GM12878 (cell line): Measurements from ENCODE around the gene EHMT2. TPM values are rescaled to one million over a fixed set of nuclear protein-coding genes. Genes with fewer than 3 reads are reported as not detected.

Source experiments
- BCL11A ChIP-seq: IDR thresholded peaks from 2 replicates; pipeline ENCODE4 v1.6.1; 2011; ENCODE audit warnings: low read depth, low read length
- BRCA1 ChIP-seq: IDR thresholded peaks from 2 replicates; pipeline ENCODE4 v1.6.1; 2011; ENCODE audit warnings: low read depth, low read length, improper control_type of control experiment
- CBX5 ChIP-seq: sonication (generic); IDR thresholded peaks from 2 replicates; pipeline ENCODE4 v1.6.1; 2016; ENCODE audit warnings: low read depth, moderate library complexity, mild to moderate bottlenecking, inconsistent platforms
- DPF2 ChIP-seq: fragments of 450-650 bp; IDR thresholded peaks from 2 replicates; pipeline ENCODE4 v1.6.1; 2017; ENCODE audit warnings: mild to moderate bottlenecking
- FOXK2 ChIP-seq: fragments of 450-650 bp; IDR thresholded peaks from 2 replicates; pipeline ENCODE4 v1.6.1; 2017; ENCODE audit warnings: mild to moderate bottlenecking, moderate library complexity
- HSF1 ChIP-seq: fragments of 150-350 bp; IDR thresholded peaks from 2 replicates; pipeline ENCODE4 v1.6.1; 2014; ENCODE audit warnings: mild to moderate bottlenecking, low read depth, low read length
- IKZF1 ChIP-seq: fragments of 450-650 bp; conservative IDR thresholded peaks from 2 replicates; pipeline ENCODE4 v1.6.1; 2017; ENCODE audit warnings: antibody characterized with exemption, mild to moderate bottlenecking
- IRF4 ChIP-seq: IDR thresholded peaks from 2 replicates; pipeline ENCODE4 v1.6.1; 2011; ENCODE audit warnings: low read depth, low read length
- JUNB ChIP-seq: IDR thresholded peaks from 2 replicates; pipeline ENCODE4 v1.6.1; 2016; ENCODE audit warnings: antibody characterized with exemption, mild to moderate bottlenecking
- KDM1A ChIP-seq: fragments of 200-600 bp; sonication (generic); IDR thresholded peaks from 2 replicates; pipeline ENCODE4 v1.6.1; 2016; ENCODE audit warnings: borderline replicate concordance
- NFIC ChIP-seq: IDR thresholded peaks from 2 replicates; pipeline ENCODE4 v1.6.1; 2012; ENCODE audit warnings: low read depth, mild to moderate bottlenecking, inconsistent platforms, low read length, moderate library complexity
- PAX5 ChIP-seq: IDR thresholded peaks from 2 replicates; pipeline ENCODE4 v1.6.1; 2011; ENCODE audit warnings: low read depth, low read length, borderline replicate concordance
- PAX8 ChIP-seq: fragments of 450-650 bp; IDR thresholded peaks from 2 replicates; pipeline ENCODE4 v1.6.1; 2017; ENCODE audit warnings: mild to moderate bottlenecking, moderate library complexity
- PBX3 ChIP-seq: IDR thresholded peaks from 2 replicates; pipeline ENCODE4 v1.6.1; 2011; ENCODE audit warnings: mild to moderate bottlenecking, low read depth, low read length, moderate library complexity; ENCODE audit not compliant: insufficient replicate concordance
- RAD21 ChIP-seq: IDR thresholded peaks from 2 replicates; pipeline ENCODE4 v1.6.1; 2011; ENCODE audit warnings: mild to moderate bottlenecking, low read depth, low read length, moderate library complexity; ENCODE audit not compliant: insufficient read depth
- SIX5 ChIP-seq: IDR thresholded peaks from 2 replicates; pipeline ENCODE4 v1.6.1; 2011; ENCODE audit warnings: mild to moderate bottlenecking, low read depth, low read length, moderate library complexity; ENCODE audit not compliant: severe bottlenecking
- SMAD5 ChIP-seq: IDR thresholded peaks from 2 replicates; pipeline ENCODE4 v1.6.1; 2016; ENCODE audit warnings: antibody characterized with exemption, low read depth
- SP1 ChIP-seq: IDR thresholded peaks from one replicate; pipeline ENCODE4 v1.6.1; 2011; ENCODE audit warnings: low read depth, low read length
- SPI1 ChIP-seq: IDR thresholded peaks from 2 replicates; pipeline ENCODE4 v1.6.1; 2011; ENCODE audit warnings: low read depth, mild to moderate bottlenecking, low read length, moderate library complexity, borderline replicate concordance; ENCODE audit not compliant: insufficient read depth
- SREBF2 ChIP-seq: IDR thresholded peaks from 2 replicates; pipeline ENCODE4 v1.6.1; 2012; ENCODE audit warnings: mild to moderate bottlenecking, low read length
- STAT3 ChIP-seq: IDR thresholded peaks from 2 replicates; pipeline ENCODE4 v1.6.1; 2011; ENCODE audit warnings: low read depth, low read length, improper control_type of control experiment
- TBL1XR1 ChIP-seq: IDR thresholded peaks from 2 replicates; pipeline ENCODE4 v1.6.1; 2012; ENCODE audit warnings: low read depth, low read length, improper control_type of control experiment
- TCF12 ChIP-seq: IDR thresholded peaks from 2 replicates; pipeline ENCODE4 v1.6.1; 2011; ENCODE audit warnings: low read depth, mild to moderate bottlenecking, low read length
- ZBTB33 ChIP-seq: fragments of 450-650 bp; IDR thresholded peaks from 2 replicates; pipeline ENCODE4 v1.6.1; 2017; ENCODE audit warnings: mild to moderate bottlenecking
- ZNF207 ChIP-seq: fragments of 450-650 bp; IDR thresholded peaks from 2 replicates; pipeline ENCODE4 v1.6.1; 2014; ENCODE audit warnings: antibody characterized with exemption, mild to moderate bottlenecking, borderline replicate concordance
- ZNF217 ChIP-seq: fragments of 450-650 bp; IDR thresholded peaks from 2 replicates; pipeline ENCODE4 v1.6.1; 2017; ENCODE audit warnings: antibody characterized with exemption, mild to moderate bottlenecking
- ZNF622 ChIP-seq: fragments of 450-650 bp; IDR thresholded peaks from 2 replicates; pipeline ENCODE4 v1.6.1; 2017; ENCODE audit warnings: mild to moderate bottlenecking, inconsistent platforms
- ZZZ3 ChIP-seq: IDR thresholded peaks from 2 replicates; pipeline ENCODE4 v1.6.1; 2011; ENCODE audit warnings: low read depth; ENCODE audit not compliant: control insufficient read depth, insufficient read length
- polyA plus RNA-seq, 11 experiments: library from polyadenylated mRNA; depleted of rRNA in 4 of 11; unstranded in 6 of 11; stranded (reverse) in 5 of 11; fragments of >200 nt; fragmentation: Nextera tagmentation in 4 of 11; fragmentation: Illumina TruSeq in 1 of 11; extraction: Ambion mirVana in 4 of 11; extraction: Trizol in 1 of 11; gene quantifications; 1 replicate in 1 of 11; 2 replicates in 10 of 11; pipeline versions ENCODE4 v1.2.1 to v1.2.3, GENCODE V29; 2011 to 2016; ENCODE audit warnings: inconsistent platforms in 2 of 11, missing spikeins in 2 of 11, low read depth in 1 of 11
- total RNA-seq, 4 experiments: library from RNA; depleted of rRNA in 3 of 4; stranded (reverse); fragments of >200 nt in 3 of 4; fragmentation: Illumina TruSeq in 1 of 4; extraction: Trizol in 1 of 4; gene quantifications; 2 replicates each; pipeline versions ENCODE4 v1.2.1 to v1.2.3, GENCODE V29; 2013 to 2021
- TF ChIP-seq, protein P1 (sequence below): IDR thresholded peaks from 2 replicates; pipeline ENCODE4 v1.6.1; 2011; ENCODE audit warnings: borderline replicate concordance, low read depth, mild to moderate bottlenecking, moderate library complexity, mixed read lengths, low read length; ENCODE audit not compliant: insufficient read depth; ENCODE audit errors: extremely low read length

The EHMT2 gene
- total and polyA plus RNA-seq, 10 of the 15 experiments (the other 5 are each of a cell fraction or from before 2014, with no cell fraction given): 1.7 to 53.2 (median 36.3) TPM

- no peak for TF ChIP-seq ZBTB33
- no peak for TF ChIP-seq ZZZ3
- TF ChIP-seq PAX8: no peak
- no peak for TF ChIP-seq BCL11A
- no peak for TF ChIP-seq STAT3
- no peak for TF ChIP-seq SIX5
- peak; percentile 45; the same call in 1 of the 2 replicates for TF ChIP-seq PAX5
- no peak for TF ChIP-seq NFIC
- no peak for TF ChIP-seq PBX3
- TF ChIP-seq SREBF2: no peak
- TF ChIP-seq SMAD5: no peak
- TF ChIP-seq ZNF217: no peak
- peak; percentile 64; the same call in 1 of the 2 replicates for TF ChIP-seq TCF12
- no peak for TF ChIP-seq HSF1
- TF ChIP-seq BRCA1: no peak
- TF ChIP-seq ZNF622: no peak
- TF ChIP-seq CBX5: no peak
- no peak for TF ChIP-seq KDM1A
- TF ChIP-seq, protein P1, sequence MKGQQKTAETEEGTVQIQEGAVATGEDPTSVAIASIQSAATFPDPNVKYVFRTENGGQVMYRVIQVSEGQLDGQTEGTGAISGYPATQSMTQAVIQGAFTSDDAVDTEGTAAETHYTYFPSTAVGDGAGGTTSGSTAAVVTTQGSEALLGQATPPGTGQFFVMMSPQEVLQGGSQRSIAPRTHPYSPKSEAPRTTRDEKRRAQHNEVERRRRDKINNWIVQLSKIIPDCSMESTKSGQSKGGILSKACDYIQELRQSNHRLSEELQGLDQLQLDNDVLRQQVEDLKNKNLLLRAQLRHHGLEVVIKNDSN: no peak
- TF ChIP-seq TBL1XR1: no peak
- TF ChIP-seq SP1: peak; percentile 23
- no peak for TF ChIP-seq JUNB
- TF ChIP-seq SPI1: no peak
- TF ChIP-seq FOXK2: no peak
- peak; percentile 83; the same call in 1 of the 2 replicates for TF ChIP-seq ZNF207
- TF ChIP-seq IRF4: 0 out of 2 replicates have a peak, but pooled peaks have one; percentile 14
- TF ChIP-seq DPF2: peak; percentile 85
- peak; percentile 87; the same call in 1 of the 2 replicates for TF ChIP-seq IKZF1
- TF ChIP-seq RAD21: no peak
These were observed 4.6 kb upstream of the EHMT2 start, which contains the start of gene ZBTB12 (continued) for GRCh38 chr6:31901953-31902643.
